Measurements from ENCODE around the gene ZBTB24. TPM values are rescaled to one million over a fixed set of nuclear protein-coding genes. Genes with fewer than 3 reads are reported as not detected.

ZBTB24 gene
- total RNA-seq, 1 donor from 2014 or later: 6.4 TPM

DNA sequence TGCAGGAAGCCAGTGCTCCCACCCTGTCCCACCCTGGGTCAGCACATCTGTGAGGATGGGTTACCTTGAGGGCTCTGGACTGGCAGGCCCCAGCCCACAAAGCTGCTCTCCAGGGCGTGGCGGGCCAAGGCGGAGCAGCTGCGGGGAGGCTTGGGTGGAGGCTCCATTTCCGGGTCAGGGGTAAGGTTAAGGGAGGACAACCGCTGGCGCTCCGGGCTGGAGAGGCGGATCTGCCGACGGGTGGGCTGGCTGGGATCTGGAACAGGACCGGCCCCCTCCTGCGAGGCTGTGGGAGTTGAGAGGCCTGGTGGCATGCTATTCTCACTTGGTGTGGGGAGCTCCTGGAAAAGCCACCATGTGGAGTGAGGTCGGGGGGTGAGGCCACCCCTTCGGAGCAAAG is 36.9 kb downstream of the ZBTB24 start:
- peaks cover 8% of the 10 kb centered on the region for H3K4me1 Mint-ChIP-seq (ENCODE audit: low read depth, unreplicated experiment)
- H3K4me3 Mint-ChIP-seq (ENCODE audit: unreplicated experiment): no peak overlapping the region
- no peak for DNase-seq
- H3K36me3 Mint-ChIP-seq (ENCODE audit: unreplicated experiment): peaks cover 5% of the 10 kb centered on the region
- H3K27ac Mint-ChIP-seq (ENCODE audit: unreplicated experiment): no peak overlapping the region
- peaks cover 36% of the 10 kb centered on the region for H3K27me3 Mint-ChIP-seq (ENCODE audit: unreplicated experiment)
- H3K9me3 Mint-ChIP-seq (ENCODE audit: unreplicated experiment): peaks cover 22% of the 10 kb centered on the region
- TF ChIP-seq, protein P1, sequence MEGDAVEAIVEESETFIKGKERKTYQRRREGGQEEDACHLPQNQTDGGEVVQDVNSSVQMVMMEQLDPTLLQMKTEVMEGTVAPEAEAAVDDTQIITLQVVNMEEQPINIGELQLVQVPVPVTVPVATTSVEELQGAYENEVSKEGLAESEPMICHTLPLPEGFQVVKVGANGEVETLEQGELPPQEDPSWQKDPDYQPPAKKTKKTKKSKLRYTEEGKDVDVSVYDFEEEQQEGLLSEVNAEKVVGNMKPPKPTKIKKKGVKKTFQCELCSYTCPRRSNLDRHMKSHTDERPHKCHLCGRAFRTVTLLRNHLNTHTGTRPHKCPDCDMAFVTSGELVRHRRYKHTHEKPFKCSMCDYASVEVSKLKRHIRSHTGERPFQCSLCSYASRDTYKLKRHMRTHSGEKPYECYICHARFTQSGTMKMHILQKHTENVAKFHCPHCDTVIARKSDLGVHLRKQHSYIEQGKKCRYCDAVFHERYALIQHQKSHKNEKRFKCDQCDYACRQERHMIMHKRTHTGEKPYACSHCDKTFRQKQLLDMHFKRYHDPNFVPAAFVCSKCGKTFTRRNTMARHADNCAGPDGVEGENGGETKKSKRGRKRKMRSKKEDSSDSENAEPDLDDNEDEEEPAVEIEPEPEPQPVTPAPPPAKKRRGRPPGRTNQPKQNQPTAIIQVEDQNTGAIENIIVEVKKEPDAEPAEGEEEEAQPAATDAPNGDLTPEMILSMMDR (IDR thresholded peaks at IDR 0.05; ENCODE audit: partially characterized antibody, unreplicated experiment): no peak

GRCh38 chr6:109445382-109445781 is 37.6 kb downstream of the ZBTB24 start:
- TF ChIP-seq, protein P1 (IDR thresholded peaks at IDR 0.05; ENCODE audit: partially characterized antibody, unreplicated experiment): no peak
- no peak for DNase-seq
- no peak overlapping the region for H3K27ac Mint-ChIP-seq (ENCODE audit: unreplicated experiment)
- peaks cover 4% of the 10 kb centered on the region for H3K4me1 Mint-ChIP-seq (ENCODE audit: low read depth, unreplicated experiment)
- H3K4me3 Mint-ChIP-seq (ENCODE audit: unreplicated experiment): peak overlapping the region; percentile 20
- H3K9me3 Mint-ChIP-seq (ENCODE audit: unreplicated experiment): peaks cover 20% of the 10 kb centered on the region
- H3K36me3 Mint-ChIP-seq (ENCODE audit: unreplicated experiment): no peaks in the 10 kb centered on the region
- peaks cover 36% of the 10 kb centered on the region for H3K27me3 Mint-ChIP-seq (ENCODE audit: unreplicated experiment)

DNA sequence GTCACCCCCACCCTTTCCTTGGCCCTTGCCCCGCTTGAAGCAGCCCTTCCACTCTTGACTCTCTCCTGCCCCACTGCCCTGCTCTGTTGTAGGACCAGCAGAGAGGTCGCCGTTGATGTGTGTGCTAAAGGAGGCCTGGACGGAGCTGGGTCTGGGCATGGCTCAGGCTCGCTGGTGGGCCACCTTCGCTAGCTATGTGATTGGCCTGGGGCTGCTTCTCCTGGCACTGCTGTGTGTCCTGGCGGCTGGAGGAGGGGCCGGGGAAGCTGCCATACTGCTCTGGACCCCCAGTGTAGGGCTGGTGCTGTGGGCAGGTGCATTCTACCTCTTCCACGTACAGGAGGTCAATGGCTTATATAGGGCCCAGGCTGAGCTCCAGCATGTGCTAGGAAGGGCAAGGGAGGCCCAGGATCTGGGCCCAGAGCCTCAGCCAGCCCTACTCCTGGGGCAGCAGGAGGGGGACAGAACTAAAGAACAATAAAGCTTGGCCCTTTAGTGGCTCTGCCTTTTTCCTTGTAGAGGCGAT is 39.5 kb downstream of the ZBTB24 start:
- Mint-ChIP-seq H3K27me3 (ENCODE audit: unreplicated experiment) (peaks cover 35% of the 10 kb centered on the region), H3K9me3 (ENCODE audit: unreplicated experiment) (peaks cover 24% of the 10 kb centered on the region), H3K4me1 (ENCODE audit: low read depth, unreplicated experiment) (peaks cover 1% of the 10 kb centered on the region), H3K27ac (ENCODE audit: unreplicated experiment) (peak overlapping the region; percentile 12), H3K4me3 (ENCODE audit: unreplicated experiment) (no peak overlapping the region), H3K36me3 (ENCODE audit: unreplicated experiment) (no peaks in the 10 kb centered on the region)
- no peak for DNase-seq
- TF ChIP-seq, protein P1 (IDR thresholded peaks at IDR 0.05; ENCODE audit: partially characterized antibody, unreplicated experiment): no peak

DNA sequence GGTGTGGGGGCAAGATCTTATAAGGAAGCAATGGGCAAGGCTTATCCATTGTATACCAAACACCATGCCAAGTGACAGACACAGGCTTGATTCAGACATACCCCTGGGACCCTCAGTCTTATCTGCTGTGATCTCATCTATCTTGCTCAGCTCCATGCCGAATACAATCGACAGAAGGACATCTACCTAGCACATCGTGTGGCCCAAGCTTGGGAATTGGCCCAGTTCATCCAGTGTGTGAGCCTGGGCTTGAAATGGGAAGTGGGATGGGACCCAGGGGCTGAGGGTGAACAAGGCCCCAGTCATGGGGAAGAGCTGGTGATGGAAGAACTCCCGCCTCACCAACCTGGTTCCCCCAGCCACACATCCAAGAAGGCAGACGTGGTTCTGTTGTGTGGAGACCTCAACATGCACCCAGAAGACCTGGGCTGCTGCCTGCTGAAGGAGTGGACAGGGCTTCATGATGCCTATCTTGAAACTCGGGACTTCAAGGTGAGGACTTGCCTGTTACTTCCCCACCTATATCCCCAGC is 40.6 kb downstream of the ZBTB24 start:
- no peaks in the 10 kb centered on the region for H3K4me1 Mint-ChIP-seq (ENCODE audit: low read depth, unreplicated experiment)
- peak overlapping the region; percentile 89 for H3K4me3 Mint-ChIP-seq (ENCODE audit: unreplicated experiment)
- no peak for DNase-seq
- H3K36me3 Mint-ChIP-seq (ENCODE audit: unreplicated experiment): no peaks in the 10 kb centered on the region
- H3K27ac Mint-ChIP-seq (ENCODE audit: unreplicated experiment): peak overlapping the region; percentile 73
- peaks cover 30% of the 10 kb centered on the region for H3K27me3 Mint-ChIP-seq (ENCODE audit: unreplicated experiment)
- peaks cover 23% of the 10 kb centered on the region for H3K9me3 Mint-ChIP-seq (ENCODE audit: unreplicated experiment)
- TF ChIP-seq, protein P1 (IDR thresholded peaks at IDR 0.05; ENCODE audit: partially characterized antibody, unreplicated experiment): no peak

GRCh38 chr6:109441069-109441816 is 41.8 kb downstream of the ZBTB24 start:
- Mint-ChIP-seq H3K27me3 (ENCODE audit: unreplicated experiment) (peaks cover 24% of the 10 kb centered on the region), H3K9me3 (ENCODE audit: unreplicated experiment) (peaks cover 21% of the 10 kb centered on the region), H3K36me3 (ENCODE audit: unreplicated experiment) (no peaks in the 10 kb centered on the region), H3K27ac (ENCODE audit: unreplicated experiment) (peak overlapping the region; percentile 64), H3K4me3 (ENCODE audit: unreplicated experiment) (peak overlapping the region; percentile 89), H3K4me1 (ENCODE audit: low read depth, unreplicated experiment) (no peaks in the 10 kb centered on the region)
- TF ChIP-seq, protein P1 (IDR thresholded peaks at IDR 0.05; ENCODE audit: partially characterized antibody, unreplicated experiment): no peak
- DNase-seq: peak; percentile 64
